ENCODE measurements around the gene COMMD1.
A peak's percentile ranks its signal among the peaks of the same experiment; 100 is the strongest.

DNA sequence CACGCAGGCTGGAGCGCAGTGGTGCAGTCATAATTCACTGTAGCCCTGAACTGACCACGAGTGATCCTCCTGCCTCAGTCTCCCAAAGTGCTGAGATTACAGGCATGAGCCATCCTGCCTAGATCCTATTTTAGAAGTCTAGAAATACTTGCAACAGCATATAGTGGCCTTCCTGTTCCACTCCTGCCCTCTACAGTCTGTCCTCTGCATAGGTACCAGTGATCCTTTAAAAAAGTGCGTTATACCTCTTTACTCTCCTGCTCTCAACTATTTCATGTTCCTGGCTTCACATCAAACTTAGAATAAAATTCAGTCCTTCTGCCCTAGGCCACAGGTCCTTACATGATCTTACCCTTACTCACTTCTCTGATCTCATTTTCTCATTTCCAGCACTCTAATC, 6.0 kb downstream of the COMMD1 start:
- TF ChIP-seq, protein P1, sequence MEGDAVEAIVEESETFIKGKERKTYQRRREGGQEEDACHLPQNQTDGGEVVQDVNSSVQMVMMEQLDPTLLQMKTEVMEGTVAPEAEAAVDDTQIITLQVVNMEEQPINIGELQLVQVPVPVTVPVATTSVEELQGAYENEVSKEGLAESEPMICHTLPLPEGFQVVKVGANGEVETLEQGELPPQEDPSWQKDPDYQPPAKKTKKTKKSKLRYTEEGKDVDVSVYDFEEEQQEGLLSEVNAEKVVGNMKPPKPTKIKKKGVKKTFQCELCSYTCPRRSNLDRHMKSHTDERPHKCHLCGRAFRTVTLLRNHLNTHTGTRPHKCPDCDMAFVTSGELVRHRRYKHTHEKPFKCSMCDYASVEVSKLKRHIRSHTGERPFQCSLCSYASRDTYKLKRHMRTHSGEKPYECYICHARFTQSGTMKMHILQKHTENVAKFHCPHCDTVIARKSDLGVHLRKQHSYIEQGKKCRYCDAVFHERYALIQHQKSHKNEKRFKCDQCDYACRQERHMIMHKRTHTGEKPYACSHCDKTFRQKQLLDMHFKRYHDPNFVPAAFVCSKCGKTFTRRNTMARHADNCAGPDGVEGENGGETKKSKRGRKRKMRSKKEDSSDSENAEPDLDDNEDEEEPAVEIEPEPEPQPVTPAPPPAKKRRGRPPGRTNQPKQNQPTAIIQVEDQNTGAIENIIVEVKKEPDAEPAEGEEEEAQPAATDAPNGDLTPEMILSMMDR (IDR thresholded peaks at IDR 0.05; ENCODE audit: borderline replicate concordance, extremely low read depth, low read length, poor library complexity, severe bottlenecking), result peak; percentile 55
- no peak for TF ChIP-seq EZH2 (IDR thresholded peaks at IDR 0.05; ENCODE audit: borderline replicate concordance, low read depth, low read length, severe bottlenecking)
